H9 (cell line): ENCODE measurements around the gene KLHL22. TPM values are rescaled to one million over a fixed set of nuclear protein-coding genes. Genes with fewer than 3 reads are reported as not detected.

Experiments
- DNase-seq: peaks from one replicate; pipeline ENCODE4 v3.0.0-alpha.2; 2017
- H2AFZ ChIP-seq: one replicate; pipeline ENCODE4 v1.6.1; 2013; ENCODE audit warnings: mild to moderate bottlenecking, low read length, control low read depth, moderate library complexity
- H2AK5ac ChIP-seq: 2 replicates; pipeline ENCODE4 v1.6.1; 2013; ENCODE audit warnings: low read length, control low read depth, mixed read lengths; ENCODE audit not compliant: insufficient read length
- H2BK120ac ChIP-seq: one replicate; pipeline ENCODE4 v1.6.1; 2013; ENCODE audit warnings: low read depth, mild to moderate bottlenecking, low read length, control low read depth, inconsistent platforms; ENCODE audit not compliant: poor library complexity, severe bottlenecking
- H2BK12ac ChIP-seq: 2 replicates; pipeline ENCODE4 v1.6.1; 2013; ENCODE audit warnings: low read length, control low read depth, mixed read lengths, low read depth; ENCODE audit not compliant: insufficient read length
- H2BK15ac ChIP-seq: 2 replicates; pipeline ENCODE4 v1.6.1; 2013; ENCODE audit warnings: low read depth, low read length, control low read depth
- H2BK20ac ChIP-seq: one replicate; pipeline ENCODE4 v1.6.1; 2013; ENCODE audit warnings: low read depth, mild to moderate bottlenecking, low read length, control low read depth, inconsistent platforms; ENCODE audit not compliant: poor library complexity, severe bottlenecking
- H2BK5ac ChIP-seq: 2 replicates; pipeline ENCODE4 v1.6.1; 2013; ENCODE audit warnings: low read length, control low read depth, mixed read lengths; ENCODE audit not compliant: insufficient read length
- H3K14ac ChIP-seq: 2 replicates; pipeline ENCODE4 v1.6.1; 2013; ENCODE audit warnings: low read length, control low read depth; ENCODE audit not compliant: insufficient read depth
- H3K18ac ChIP-seq: 2 replicates; pipeline ENCODE4 v1.6.1; 2013; ENCODE audit warnings: low read depth, mild to moderate bottlenecking, mixed read lengths, low read length, control low read depth; ENCODE audit not compliant: insufficient read length
- H3K23ac ChIP-seq: 2 replicates; pipeline ENCODE4 v1.6.1; 2013; ENCODE audit warnings: low read length, control low read depth, mixed read lengths, low read depth; ENCODE audit not compliant: insufficient read length
- H3K23me2 ChIP-seq: 2 replicates; pipeline ENCODE4 v1.6.1; 2013; ENCODE audit warnings: low read depth, mild to moderate bottlenecking, mixed read lengths, low read length, control low read depth; ENCODE audit not compliant: insufficient read length, poor library complexity, severe bottlenecking
- H3K27ac ChIP-seq: 2 replicates; pipeline ENCODE4 v1.5.1; 2013; ENCODE audit warnings: low read length, control low read depth, mixed read lengths, low read depth; ENCODE audit not compliant: insufficient read length
- H3K27me3 ChIP-seq: 2 replicates; pipeline ENCODE4 v1.6.1; 2013; ENCODE audit warnings: low read length, control low read depth, inconsistent platforms; ENCODE audit not compliant: insufficient read depth
- H3K4ac ChIP-seq: 2 replicates; pipeline ENCODE4 v1.6.1; 2013; ENCODE audit warnings: low read depth, mild to moderate bottlenecking, control low read depth, inconsistent platforms, low read length, moderate library complexity
- H3K4me1 ChIP-seq: 2 replicates; pipeline ENCODE4 v1.6.1; 2013; ENCODE audit warnings: low read length, control low read depth, inconsistent platforms; ENCODE audit not compliant: insufficient read depth
- H3K4me2 ChIP-seq: 2 replicates; pipeline ENCODE4 v1.6.1; 2013; ENCODE audit warnings: low read length, control low read depth, mixed read lengths; ENCODE audit not compliant: insufficient read length, insufficient read depth
- H3K56ac ChIP-seq: 2 replicates; pipeline ENCODE4 v1.6.1; 2013; ENCODE audit warnings: low read depth, mild to moderate bottlenecking, mixed read lengths, low read length, control low read depth; ENCODE audit not compliant: insufficient read length
- H3K79me1 ChIP-seq: 2 replicates; pipeline ENCODE4 v1.6.1; 2013; ENCODE audit warnings: low read depth, mild to moderate bottlenecking, moderate library complexity, low read length, control low read depth, inconsistent platforms; ENCODE audit not compliant: insufficient read depth, poor library complexity, severe bottlenecking
- H3K79me2 ChIP-seq: 2 replicates; pipeline ENCODE4 v1.6.1; 2013; ENCODE audit warnings: low read length, control low read depth, inconsistent platforms; ENCODE audit not compliant: insufficient read depth
- H3K9ac ChIP-seq: 2 replicates; pipeline ENCODE4 v1.6.1; 2013; ENCODE audit warnings: low read length, control low read depth, mixed read lengths; ENCODE audit not compliant: insufficient read length; ENCODE audit errors: extremely low read depth
- H3K9me3 ChIP-seq: one replicate; pipeline ENCODE4 v1.6.1; 2013; ENCODE audit warnings: low read depth, low read length, inconsistent platforms; ENCODE audit not compliant: control insufficient read depth
- H3T11ph ChIP-seq: one replicate; pipeline ENCODE4 v1.6.1; 2013; ENCODE audit warnings: mild to moderate bottlenecking, low read length, control low read depth, inconsistent platforms
- H4K20me1 ChIP-seq: one replicate; pipeline ENCODE4 v1.6.1; 2013; ENCODE audit not compliant: control insufficient read depth, insufficient read length, insufficient read depth
- H4K5ac ChIP-seq: 2 replicates; pipeline ENCODE4 v1.6.1; 2013; ENCODE audit warnings: low read depth, mild to moderate bottlenecking, mixed read lengths, low read length, control low read depth; ENCODE audit not compliant: insufficient read length
- H4K8ac ChIP-seq: replicated peaks from 2 replicates; pipeline ENCODE4 v1.6.1; 2013; ENCODE audit warnings: low read length, control low read depth, mixed read lengths, low read depth; ENCODE audit not compliant: insufficient read length
- H4K91ac ChIP-seq: 2 replicates; pipeline ENCODE4 v1.6.1; 2013; ENCODE audit warnings: low read depth, mild to moderate bottlenecking, moderate library complexity, mixed read lengths, low read length, control low read depth; ENCODE audit not compliant: insufficient read length
- H3K27ac Mint-ChIP-seq, 3 experiments: 2 replicates in 2 of 3; 3 replicates in 1 of 3; pipeline ENCODE4 v1.8.0; 2020 to 2021; ENCODE audit warnings: mixed read lengths in 3 of 3, mild to moderate bottlenecking in 1 of 3, moderate library complexity in 1 of 3
- H3K27me3 Mint-ChIP-seq: 2 replicates; pipeline ENCODE4 v1.8.0; 2021; ENCODE audit warnings: low read depth, mild to moderate bottlenecking, moderate library complexity, mixed read lengths
- H3K36me3 Mint-ChIP-seq, 3 experiments: 2 replicates in 2 of 3; 3 replicates in 1 of 3; pipeline ENCODE4 v1.8.0; 2020 to 2021; ENCODE audit warnings: low read depth in 3 of 3, mixed read lengths in 3 of 3; ENCODE audit not compliant: insufficient read depth in 1 of 3
- H3K4me1 Mint-ChIP-seq, 2 experiments: 2 replicates each; pipeline ENCODE4 v1.8.0; 2020; ENCODE audit warnings: mixed read lengths in 2 of 2
- H3K4me3 Mint-ChIP-seq, 2 experiments: 2 replicates in 1 of 2; 3 replicates in 1 of 2; pipeline ENCODE4 v1.8.0; 2020 to 2021; ENCODE audit warnings: mild to moderate bottlenecking in 2 of 2, mixed read lengths in 2 of 2, moderate library complexity in 1 of 2
- H3K9me3 Mint-ChIP-seq, 2 experiments: 2 replicates in 1 of 2; 3 replicates in 1 of 2; pipeline ENCODE4 v1.8.0; 2020; ENCODE audit warnings: mild to moderate bottlenecking in 2 of 2, mixed read lengths in 2 of 2, moderate library complexity in 1 of 2
- CTCF ChIP-seq: fragments of 200-600 bp; sonication (generic); conservative IDR thresholded peaks from 3 replicates; pipeline ENCODE4 v1.8.0; 2021; ENCODE audit warnings: antibody characterized with exemption, mild to moderate bottlenecking
- WGBS: extraction: QIAGEN DNeasy Blood & Tissue Kit; methylation state at CpG from one replicate; pipeline ENCODE4 v1.1.7; 2013; ENCODE audit warnings: missing lambda C conversion rate, low lambda C conversion rate, mixed read lengths; ENCODE audit not compliant: insufficient read length; ENCODE audit errors: extremely low coverage; 5-methylcytosine and 5-hydroxymethylcytosine counted together
- total RNA-seq: library from RNA; stranded (reverse); gene quantifications from 2 replicates; pipeline ENCODE4 v1.2.1, GENCODE V29; 2021

Gene KLHL22
- total RNA-seq, 1 experiment from 2014 or later = 11.9 TPM

- TF ChIP-seq CTCF = no peak
- Histone ChIP-seq H2BK20ac (no peak overlapping the region), H3K4ac (no peak overlapping the region), H4K8ac (no peak overlapping the region), H2BK5ac (no peak overlapping the region), H3T11ph (no peak overlapping the region), H3K4me1 (no peaks in the 10 kb centered on the region), H3K14ac (no peak overlapping the region), H3K27ac (no peak overlapping the region), H3K9me3 (no peaks in the 10 kb centered on the region), H4K20me1 (no peaks in the 10 kb centered on the region), H4K91ac (no peak overlapping the region), H4K5ac (no peak overlapping the region), H2BK120ac (no peak overlapping the region), H2BK12ac (no peak overlapping the region), H2AK5ac (no peak overlapping the region), H2BK15ac (no peak overlapping the region), H3K23ac (no peak overlapping the region), H2AFZ (no peak overlapping the region), H3K79me2 (no peaks in the 10 kb centered on the region), H3K4me2 (no peak overlapping the region), H3K79me1 (peaks cover 2% of the 10 kb centered on the region), H3K23me2 (no peaks in the 10 kb centered on the region), H3K27me3 (no peaks in the 10 kb centered on the region), H3K18ac (no peak overlapping the region), H3K9ac (no peak overlapping the region), H3K56ac (no peak overlapping the region)
- no peaks in the 10 kb centered on the region for H3K4me1 Mint-ChIP-seq
- H3K9me3 Mint-ChIP-seq = no peaks in the 10 kb centered on the region
- peaks cover 33 to 59% (median 43%) of the 10 kb centered on the region in 3 experiments; a peak in 6 of 7 replicates for H3K36me3 Mint-ChIP-seq
- no peak overlapping the region for H3K4me3 Mint-ChIP-seq
- no peak for DNase-seq
- WGBS = no CpG with 5 or more reads among the region's 18 CpGs
- H3K27ac Mint-ChIP-seq = peak overlapping the region in 1 of 3 experiments; percentile 32; a peak in 1 of 7 replicates
- H3K27me3 Mint-ChIP-seq = no peaks in the 10 kb centered on the region
These were observed 90.7 kb downstream of the KLHL22 start for GRCh38 chr22:20404881-20405280.
